NK-92 treated with Interleukin-12 subunit alpha and Interleukin-12 subunit beta, amount 100 ng/mL, for 24 hours (cell line): ENCODE results near the gene KRT10.
A peak's percentile ranks its signal among the peaks of the same experiment; 100 is the strongest.

Experiments
- DNase-seq: peaks from one replicate; lab custom pipeline; 2025; lab: John Stamatoyannopoulos, UW

Gene KRT10

GRCh38 chr17:40803617-40804082 is 18.8 kb downstream of the KRT10 start:
- DNase-seq = peak; percentile 32

GRCh38 chr17:40801157-40801556 is 21.3 kb downstream of the KRT10 start:
- no peak for DNase-seq

- DNase-seq = no peak
Observed at GRCh38 chr17:40800381-40800780, 22.0 kb downstream of the KRT10 start.

GRCh38 chr17:40799859-40800258 is 22.6 kb downstream of the KRT10 start, which contains the start of gene KRT28:
TSS of gene KRT28 (minus strand) at chr17:40799959. CDS start at chr17:40799893, 66 bp downstream.
- DNase-seq = no peak

- DNase-seq = no peak
Observed at GRCh38 chr17:40796846-40797245, 25.6 kb downstream of the KRT10 start.

- no peak for DNase-seq
Observed at GRCh38 chr17:40795019-40795667, 27.3 kb downstream of the KRT10 start.

- no peak for DNase-seq
Observed at GRCh38 chr17:40794466-40794865, 27.9 kb downstream of the KRT10 start.

- DNase-seq = no peak
Observed at GRCh38 chr17:40793832-40794231, 28.6 kb downstream of the KRT10 start.

- DNase-seq = no peak
Observed at GRCh38 chr17:40791787-40792436, 30.5 kb downstream of the KRT10 start.

GRCh38 chr17:40791111-40791510 is 31.3 kb downstream of the KRT10 start:
- DNase-seq = no peak

GRCh38 chr17:40782450-40782849 is 40.0 kb downstream of the KRT10 start, which contains the start of gene KRT27:
TSS of gene KRT27 (minus strand) at chr17:40782550. CDS start at chr17:40782493, 57 bp downstream.
- DNase-seq = no peak

GRCh38 chr17:40779181-40779909 is 43.1 kb downstream of the KRT10 start:
- no peak for DNase-seq

GRCh38 chr17:40778461-40778860 is 44.0 kb downstream of the KRT10 start:
- DNase-seq = no peak

- DNase-seq = no peak
Observed at GRCh38 chr17:40777971-40778370, 44.4 kb downstream of the KRT10 start.

- DNase-seq = no peak
Observed at GRCh38 chr17:40777459-40777858, 45.0 kb downstream of the KRT10 start.

- DNase-seq = no peak
Observed at GRCh38 chr17:40775945-40776344, 46.5 kb downstream of the KRT10 start.

- no peak for DNase-seq
Observed at GRCh38 chr17:40772101-40772500, 50.3 kb downstream of the KRT10 start, which contains the start of gene KRT26. TSS of gene KRT26 (minus strand) at chr17:40772201. CDS start at chr17:40772113, 88 bp downstream.
